Parathyroid adenoma (tissue), 2 donors: ENCODE results near the gene PHEX.

ENCODE experiments used
- H2AFZ ChIP-seq: fragments of 300-600 bp; sonication (generic); one replicate; pipeline ENCODE4 v1.7.0; 2017; ENCODE audit warnings: antibody characterized with exemption, mild to moderate bottlenecking
- H3K27ac ChIP-seq: fragments of 300-600 bp; sonication (generic); one replicate; pipeline ENCODE4 v1.7.0; 2017
- H3K27me3 ChIP-seq: fragments of 300-600 bp; sonication (generic); one replicate; pipeline ENCODE4 v1.7.0; 2017; ENCODE audit warnings: low read length; ENCODE audit not compliant: control insufficient read depth, insufficient read depth
- H3K36me3 ChIP-seq: fragments of 300-600 bp; sonication (generic); one replicate; pipeline ENCODE4 v1.7.0; 2017; ENCODE audit warnings: low read length; ENCODE audit not compliant: control insufficient read depth, insufficient read depth
- H3K4me1 ChIP-seq: fragments of 300-600 bp; sonication (generic); one replicate; pipeline ENCODE4 v1.7.0; 2017; ENCODE audit warnings: control low read depth
- H3K4me2 ChIP-seq: fragments of 300-600 bp; sonication (generic); one replicate; pipeline ENCODE4 v1.7.0; 2017; ENCODE audit warnings: low read length
- H3K4me3 ChIP-seq: fragments of 300-600 bp; sonication (generic); one replicate; pipeline ENCODE4 v1.7.0; 2017; ENCODE audit warnings: low read depth, low read length
- H3K79me2 ChIP-seq: fragments of 300-600 bp; sonication (generic); one replicate; pipeline ENCODE4 v1.7.0; 2017; ENCODE audit warnings: control low read depth
- H3K9ac ChIP-seq: fragments of 300-600 bp; sonication (generic); one replicate; pipeline ENCODE4 v1.7.0; 2017; ENCODE audit warnings: mild to moderate bottlenecking
- H3K9me3 ChIP-seq: fragments of 300-600 bp; sonication (generic); one replicate; pipeline ENCODE4 v1.7.0; 2017; ENCODE audit warnings: low read length; ENCODE audit not compliant: control insufficient read depth
- CTCF ChIP-seq: fragments of 300-600 bp; sonication (generic); IDR thresholded peaks from one replicate; pipeline ENCODE4 v1.7.0; 2017; ENCODE audit warnings: antibody characterized with exemption, mild to moderate bottlenecking
- donor health status: primary hyperparathyroidism.

Gene PHEX

GRCh38 chrX:22203186-22203585 is 171.1 kb downstream of the PHEX start:
- Histone ChIP-seq H3K36me3 (no peaks in the 10 kb centered on the region), H3K9ac (no peak overlapping the region), H2AFZ (no peak overlapping the region), H3K4me3 (no peak overlapping the region), H3K9me3 (no peaks in the 10 kb centered on the region), H3K4me1 (no peaks in the 10 kb centered on the region), H3K27ac (no peak overlapping the region), H3K27me3 (no peaks in the 10 kb centered on the region), H3K79me2 (no peaks in the 10 kb centered on the region), H3K4me2 (no peak overlapping the region)
- no peak for TF ChIP-seq CTCF

DNA sequence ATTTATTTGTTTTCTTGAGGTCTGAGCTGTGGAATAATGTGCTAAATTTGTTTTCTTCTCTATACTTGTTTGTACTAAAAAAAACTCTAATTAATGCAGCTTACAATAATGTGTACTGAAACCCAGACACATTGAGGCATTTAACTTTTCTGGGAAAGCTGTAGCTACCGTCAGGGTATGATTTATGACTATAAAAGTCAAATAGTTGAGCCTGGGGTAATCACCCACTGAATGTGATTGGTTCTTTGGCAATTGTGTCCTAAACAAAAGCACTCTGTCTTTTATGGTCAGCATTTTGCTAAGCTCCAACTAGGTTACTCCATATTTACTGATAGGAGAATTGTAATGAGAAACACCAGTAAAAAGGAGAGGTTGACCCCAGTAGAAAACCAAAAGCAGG is 174.7 kb downstream of the PHEX start:
- no peak overlapping the region for H3K4me2 ChIP-seq
- H3K9ac ChIP-seq: no peak overlapping the region
- H3K27me3 ChIP-seq: no peaks in the 10 kb centered on the region
- no peaks in the 10 kb centered on the region for H3K4me1 ChIP-seq
- H3K4me3 ChIP-seq: no peak overlapping the region
- H3K79me2 ChIP-seq: no peaks in the 10 kb centered on the region
- H2AFZ ChIP-seq: no peak overlapping the region
- no peaks in the 10 kb centered on the region for H3K9me3 ChIP-seq
- H3K36me3 ChIP-seq: no peaks in the 10 kb centered on the region
- no peak for TF ChIP-seq CTCF
- H3K27ac ChIP-seq: no peak overlapping the region

DNA sequence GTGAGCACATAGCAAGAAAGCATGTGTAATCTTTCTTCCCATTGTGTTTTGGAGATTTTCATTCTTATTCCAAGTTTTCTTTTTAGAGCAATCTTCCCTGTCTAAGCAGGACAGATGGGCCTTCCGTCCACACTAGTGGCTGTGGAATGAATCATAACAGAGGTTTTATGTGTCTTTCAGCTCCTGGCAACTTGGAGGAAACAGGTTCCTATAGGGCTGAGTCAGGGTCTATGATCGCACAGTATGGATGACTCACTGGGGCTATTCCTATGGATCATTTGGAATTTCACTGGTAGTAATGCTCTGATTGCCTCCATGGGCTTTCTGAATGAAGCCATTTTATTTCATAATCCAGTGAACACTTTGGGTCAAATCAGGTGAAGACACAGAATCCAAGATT is 188.8 kb downstream of the PHEX start:
- H3K27me3 ChIP-seq: no peaks in the 10 kb centered on the region
- no peaks in the 10 kb centered on the region for H3K36me3 ChIP-seq
- H3K4me1 ChIP-seq: no peaks in the 10 kb centered on the region
- no peaks in the 10 kb centered on the region for H3K79me2 ChIP-seq
- no peak overlapping the region for H3K27ac ChIP-seq
- no peak overlapping the region for H3K4me3 ChIP-seq
- no peak overlapping the region for H3K4me2 ChIP-seq
- TF ChIP-seq CTCF: no peak
- no peak overlapping the region for H2AFZ ChIP-seq
- no peak overlapping the region for H3K9ac ChIP-seq
- no peaks in the 10 kb centered on the region for H3K9me3 ChIP-seq

- Histone ChIP-seq H3K27ac (no peak overlapping the region), H3K9me3 (no peaks in the 10 kb centered on the region), H2AFZ (no peak overlapping the region), H3K9ac (no peak overlapping the region), H3K4me1 (no peaks in the 10 kb centered on the region), H3K27me3 (no peaks in the 10 kb centered on the region), H3K4me2 (no peak overlapping the region), H3K4me3 (no peak overlapping the region), H3K79me2 (no peaks in the 10 kb centered on the region), H3K36me3 (no peaks in the 10 kb centered on the region)
- no peak for TF ChIP-seq CTCF
Measured at GRCh38 chrX:22234380-22234779, 202.3 kb downstream of the PHEX start.

- Histone ChIP-seq H3K9ac (no peak overlapping the region), H3K36me3 (no peaks in the 10 kb centered on the region), H3K4me2 (no peak overlapping the region), H3K79me2 (no peaks in the 10 kb centered on the region), H2AFZ (no peak overlapping the region), H3K4me3 (no peak overlapping the region), H3K9me3 (no peaks in the 10 kb centered on the region), H3K27ac (no peak overlapping the region), H3K27me3 (no peaks in the 10 kb centered on the region), H3K4me1 (no peaks in the 10 kb centered on the region)
- no peak for TF ChIP-seq CTCF
Measured at GRCh38 chrX:22237479-22237878, 205.4 kb downstream of the PHEX start.
